RPMI8226 (cell line): ENCODE results near the gene CUEDC1.
A peak's percentile ranks its signal among the peaks of the same experiment; 100 is the strongest.

Experiments
- DNase-seq: peaks from one replicate; pipeline ENCODE4 v3.0.0-alpha.2; 2015

CUEDC1 gene, protein sequence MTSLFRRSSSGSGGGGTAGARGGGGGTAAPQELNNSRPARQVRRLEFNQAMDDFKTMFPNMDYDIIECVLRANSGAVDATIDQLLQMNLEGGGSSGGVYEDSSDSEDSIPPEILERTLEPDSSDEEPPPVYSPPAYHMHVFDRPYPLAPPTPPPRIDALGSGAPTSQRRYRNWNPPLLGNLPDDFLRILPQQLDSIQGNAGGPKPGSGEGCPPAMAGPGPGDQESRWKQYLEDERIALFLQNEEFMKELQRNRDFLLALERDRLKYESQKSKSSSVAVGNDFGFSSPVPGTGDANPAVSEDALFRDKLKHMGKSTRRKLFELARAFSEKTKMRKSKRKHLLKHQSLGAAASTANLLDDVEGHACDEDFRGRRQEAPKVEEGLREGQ

DNA sequence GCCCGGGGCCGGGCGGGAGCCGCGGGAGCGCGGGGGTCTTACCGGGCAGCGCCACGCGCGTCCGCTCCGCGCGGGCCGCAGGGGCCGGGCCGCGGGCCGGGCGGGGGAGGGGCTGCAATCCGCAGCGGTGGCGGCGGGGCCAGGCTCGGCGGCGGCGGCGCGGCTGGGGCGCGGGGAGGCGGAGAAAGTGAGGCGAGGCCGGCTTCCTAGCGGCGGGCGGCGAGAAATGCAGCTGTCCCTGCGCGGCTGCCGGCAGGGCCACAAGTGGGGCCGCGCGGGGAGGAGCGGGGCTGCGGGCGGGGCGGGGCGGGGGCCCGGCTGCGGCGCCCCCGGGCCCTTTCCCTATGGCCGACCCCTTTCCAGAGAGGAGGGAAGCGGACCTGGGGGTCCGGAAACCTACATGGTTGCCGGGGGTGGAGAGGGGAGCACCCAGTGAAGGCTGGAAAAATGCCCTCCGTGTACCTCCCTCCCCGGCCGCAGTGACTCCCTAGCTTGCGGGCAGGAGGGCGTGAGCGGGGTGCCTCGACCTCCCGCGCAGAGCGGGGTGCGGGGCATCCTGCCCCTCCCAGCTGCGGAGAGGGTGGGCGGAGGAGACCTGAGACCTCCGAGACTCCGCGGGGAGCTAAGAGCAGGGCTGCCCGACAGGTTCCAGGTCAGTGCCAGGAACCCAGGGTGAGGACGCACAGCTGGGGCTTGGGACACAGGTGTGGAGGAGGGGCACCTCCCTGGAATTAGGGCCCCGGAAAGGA is at the start of gene CUEDC1:
CUEDC1 (minus strand) TSS at position 230 of the 749 bp plus-strand sequence. CDS start 69,848 bp downstream, outside the sequence.
- peak; percentile 79 for DNase-seq

DNA sequence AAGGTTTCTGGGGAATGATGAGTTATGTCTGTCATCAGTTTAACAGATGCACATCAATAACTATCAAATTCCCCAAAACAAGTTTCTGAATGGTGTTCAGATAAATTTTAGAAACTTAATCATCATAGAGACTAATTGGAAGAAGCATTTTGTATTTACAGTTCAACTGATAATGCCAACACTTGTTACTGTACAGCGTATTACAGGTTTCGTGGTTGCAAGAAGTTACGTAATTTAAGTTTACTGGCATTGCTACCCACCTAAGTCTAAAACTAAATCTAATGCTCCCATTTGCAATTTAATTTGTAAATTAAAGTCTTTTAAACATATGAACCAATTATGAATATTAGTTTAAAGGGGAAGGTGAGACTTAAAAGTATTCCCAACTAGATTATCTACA is 48.8 kb upstream of the CUEDC1 start:
- DNase-seq = no peak

GRCh38 chr17:58002973-58003372 is 47.8 kb upstream of the CUEDC1 start:
- no peak for DNase-seq

DNA sequence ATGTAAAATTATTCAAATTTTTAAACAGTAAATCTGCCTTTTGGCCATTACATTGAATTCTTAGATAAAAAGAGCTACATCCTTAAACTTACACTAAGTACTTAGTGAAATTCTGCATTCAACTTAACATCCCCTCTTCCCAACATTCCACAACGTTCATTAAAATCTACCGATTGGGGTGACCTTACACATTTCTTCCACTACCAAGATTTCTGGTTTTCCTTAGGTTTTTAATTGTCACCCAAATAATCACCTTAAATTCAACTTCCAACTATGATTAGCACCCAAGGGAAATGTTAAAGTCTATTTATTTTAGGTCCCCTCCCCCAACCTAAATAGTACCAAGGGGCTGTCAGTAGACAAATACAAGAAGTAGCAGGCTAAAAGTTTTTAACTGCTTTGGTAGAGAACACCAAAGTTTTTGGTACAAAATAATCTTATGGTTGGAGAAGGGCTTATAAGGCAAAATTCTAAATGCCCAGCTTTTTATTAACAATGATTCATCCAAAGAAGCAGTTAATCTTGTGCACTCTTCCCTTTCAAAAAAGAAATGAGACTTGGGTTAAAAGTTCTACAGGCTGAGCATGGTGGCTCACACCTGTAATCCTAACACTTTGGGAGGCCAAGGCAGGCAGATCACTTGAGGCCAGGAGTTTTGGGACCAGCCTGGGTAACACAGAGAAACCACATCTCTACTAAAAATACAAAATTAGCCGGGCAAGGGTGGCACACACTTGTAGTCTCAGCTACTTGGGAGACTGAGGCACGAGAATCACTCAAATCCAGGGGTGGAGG is 47.1 kb upstream of the CUEDC1 start:
- DNase-seq = no peak

DNA sequence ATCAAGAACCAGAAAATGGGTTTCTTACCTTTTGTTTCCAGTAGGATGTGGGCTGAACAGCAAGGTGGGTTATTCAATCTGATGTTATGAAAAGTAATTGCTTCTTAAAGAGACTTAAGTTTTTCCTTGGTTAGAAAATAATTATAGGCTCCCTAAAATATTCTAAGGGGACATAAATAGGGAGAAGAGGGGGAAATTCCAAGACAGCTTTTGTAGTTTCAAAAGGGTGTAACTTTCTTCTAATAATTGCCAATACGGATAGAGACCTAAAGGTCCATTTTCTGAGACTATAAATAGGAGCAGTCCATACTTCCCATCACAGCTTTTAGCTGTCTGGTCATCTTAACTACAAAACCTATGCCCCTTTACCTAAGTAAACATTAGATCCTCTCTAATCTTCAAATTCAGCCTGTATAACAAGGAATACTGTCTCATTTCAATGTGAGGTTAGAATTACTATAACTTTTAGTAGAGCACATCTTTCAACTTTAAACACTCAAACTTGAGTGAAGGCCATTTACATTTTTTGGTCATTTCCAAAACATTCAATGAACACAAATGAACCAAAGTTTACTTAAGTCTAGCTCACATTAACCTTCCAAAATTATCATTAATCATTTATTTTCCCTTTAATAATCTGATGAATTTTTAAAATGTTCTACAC is 46.4 kb upstream of the CUEDC1 start:
- DNase-seq = no peak

- DNase-seq = peak; percentile 67
Measured at GRCh38 chr17:57999496-58000017, 44.3 kb upstream of the CUEDC1 start.

DNA sequence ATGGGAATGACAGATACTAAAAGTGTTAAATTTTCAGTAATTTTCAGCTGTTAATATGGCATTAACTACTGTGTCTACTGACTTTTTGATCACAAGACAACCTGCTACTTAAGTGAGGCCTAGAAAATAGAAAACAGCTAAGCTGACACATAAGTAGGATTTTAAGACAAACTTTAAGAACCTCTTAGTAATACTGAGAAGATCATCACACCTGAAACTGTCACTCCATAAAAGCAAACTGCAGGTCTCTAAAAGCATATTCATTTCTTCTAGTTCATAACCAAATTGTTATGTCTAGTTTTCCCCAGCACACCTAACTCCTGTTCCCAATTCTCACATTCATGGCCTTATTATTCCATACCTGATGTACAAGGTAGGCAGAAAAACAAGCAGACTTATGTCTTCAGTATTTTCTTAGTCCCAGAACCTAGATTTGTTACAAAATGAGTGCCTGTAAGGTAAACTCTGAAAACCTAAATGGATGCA is 43.8 kb upstream of the CUEDC1 start:
- DNase-seq = no peak

- no peak for DNase-seq
Measured at GRCh38 chr17:57997085-57997809, 42.0 kb upstream of the CUEDC1 start.

DNA sequence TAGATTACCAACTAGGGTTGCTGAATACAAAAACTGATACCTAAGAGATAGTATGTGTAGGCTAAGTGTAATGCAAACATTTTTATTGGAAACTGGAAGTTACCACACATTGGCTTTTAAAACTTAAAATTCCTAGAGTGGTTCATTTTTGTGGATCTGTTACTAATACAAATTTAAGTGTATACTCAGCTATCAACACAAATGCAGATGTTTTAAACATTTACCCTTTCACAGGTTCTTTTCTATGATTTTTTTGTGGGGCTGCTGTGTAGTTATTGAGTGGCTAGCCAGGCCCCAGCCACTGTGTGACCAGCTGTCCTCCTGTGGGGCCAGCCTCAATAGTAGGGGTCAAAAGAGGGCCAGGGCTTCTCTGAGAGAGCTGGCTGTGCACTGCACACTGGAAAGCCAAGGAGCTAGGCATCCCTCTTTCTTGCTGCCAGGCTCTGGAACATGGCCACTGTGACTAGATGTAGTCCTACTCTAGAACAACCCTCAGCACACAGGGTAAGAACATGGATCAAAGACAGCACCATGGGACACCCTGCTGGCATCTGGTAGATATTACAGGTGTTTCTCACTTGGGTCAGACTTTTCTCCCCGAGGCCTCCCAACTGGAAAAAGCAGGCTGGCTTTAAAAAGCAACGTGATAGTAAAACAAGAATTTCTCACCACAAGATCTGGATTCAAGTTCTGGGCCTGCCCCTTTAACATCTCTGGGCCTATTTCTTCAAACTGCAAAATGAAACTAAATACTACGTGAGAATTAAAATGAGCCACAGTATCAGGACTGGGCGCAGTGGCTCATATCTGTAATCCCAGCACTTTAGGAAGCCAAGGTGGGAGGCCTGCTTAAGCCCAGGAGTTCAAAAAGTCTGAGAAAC is 40.1 kb upstream of the CUEDC1 start:
- peak; percentile 68 for DNase-seq

GRCh38 chr17:57994436-57994835 is 39.2 kb upstream of the CUEDC1 start:
- no peak for DNase-seq

GRCh38 chr17:57993471-57994365 is 38.5 kb upstream of the CUEDC1 start:
- DNase-seq = peak; percentile 71

- no peak for DNase-seq
Measured at GRCh38 chr17:57991537-57991936, 36.3 kb upstream of the CUEDC1 start.

- no peak for DNase-seq
Measured at GRCh38 chr17:57990037-57990436, 34.8 kb upstream of the CUEDC1 start.

- peak; percentile 77 for DNase-seq
Measured at GRCh38 chr17:57988301-57989250, 33.4 kb upstream of the CUEDC1 start.

- DNase-seq = peak; percentile 84
Measured at GRCh38 chr17:57987581-57988300, 32.5 kb upstream of the CUEDC1 start, which contains the start of gene VEZF1. Gene VEZF1 (minus strand): TSS chr17:57988254. CDS start chr17:57988111, 143 bp downstream.

DNA sequence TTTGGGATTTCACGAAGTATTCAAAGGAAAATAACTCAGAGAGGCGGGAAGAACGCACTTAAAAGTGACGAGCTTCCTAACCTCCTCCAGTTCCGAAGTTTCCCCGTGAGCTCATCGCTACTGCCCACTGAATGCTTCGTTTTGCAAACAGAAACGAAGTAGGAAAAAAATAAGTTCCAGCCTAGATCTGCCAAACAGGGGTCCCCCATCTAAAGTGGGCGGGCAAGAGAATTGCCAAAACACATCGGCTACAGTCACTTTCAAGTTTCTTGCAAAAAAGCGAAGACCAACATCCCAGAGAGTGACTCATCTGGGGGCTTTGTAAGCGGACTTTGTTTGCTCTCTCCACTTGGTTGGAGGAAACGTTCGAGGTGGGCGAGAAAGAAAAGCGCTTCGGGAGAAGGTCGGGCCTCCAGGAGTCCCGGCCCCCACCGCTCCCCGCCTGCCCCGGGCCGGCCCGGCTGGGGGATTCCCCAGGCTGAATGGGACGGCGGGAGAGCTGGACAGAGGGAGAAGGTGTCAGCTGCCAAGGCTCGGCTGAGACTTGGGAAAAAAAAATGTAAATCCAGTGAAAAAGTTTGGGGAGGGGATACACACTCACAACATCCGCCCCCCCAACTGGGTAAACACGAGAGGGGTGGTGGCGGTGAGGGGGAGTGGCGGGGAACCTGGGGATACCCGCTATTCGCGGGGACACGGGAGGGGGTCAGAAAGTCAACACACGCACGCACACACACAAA is 31.8 kb upstream of the CUEDC1 start:
- DNase-seq = no peak

- no peak for DNase-seq
Measured at GRCh38 chr17:57985675-57985974, 30.4 kb upstream of the CUEDC1 start.
